Thoracic aorta (tissue), 2 donors: ENCODE measurements around the gene GTPBP2. TPM values are rescaled to one million over a fixed set of nuclear protein-coding genes. Genes with fewer than 3 reads are reported as not detected.

ENCODE experiments used
- total RNA-seq, 2 donors: library from RNA; depleted of rRNA; stranded (reverse); fragments of >200 nt; gene quantifications; one replicate each; pipeline versions ENCODE4 v1.1.0 to v1.2.3, GENCODE V29; 2016

GTPBP2 gene
- total RNA-seq, 2 donors from 2014 or later: 45.9 to 66.1 TPM

Other genes with a start within 250 kb of the GTPBP2 start
- gene ABCC10, start 201.7 kb downstream of the GTPBP2 start, total RNA-seq: 10 to 100 TPM; 24.3 to 58.9 TPM
- not detected for gene DLK2, start 173.7 kb downstream of the GTPBP2 start, total RNA-seq
- gene TJAP1, start 151.7 kb downstream of the GTPBP2 start, total RNA-seq: 10 to 100 TPM; 19.5 to 21.0 TPM
- gene LRRC73, start 118.9 kb downstream of the GTPBP2 start, total RNA-seq: under 1 TPM; 0.54 to 0.63 TPM
- gene YIPF3, start 112.3 kb downstream of the GTPBP2 start, total RNA-seq: 100 to 1,000 TPM in 1 of 2 donors, 10 to 100 TPM in 1; 92.2 to 160 TPM
- 10 to 100 TPM in 1 of 2 donors, 1 to 10 TPM in 1; 9.9 to 29.2 TPM for gene POLR1C, start 112.2 kb downstream of the GTPBP2 start, total RNA-seq
- 10 to 100 TPM; 11.9 to 33.2 TPM for gene XPO5, start 53.2 kb downstream of the GTPBP2 start, total RNA-seq
- 10 to 100 TPM in 1 of 2 donors, 1 to 10 TPM in 1; 9.0 to 11.9 TPM for gene POLH, start 53.1 kb downstream of the GTPBP2 start, total RNA-seq
- 10 to 100 TPM; 11.3 to 24.8 TPM for gene MAD2L1BP, start 6.6 kb upstream of the GTPBP2 start, total RNA-seq
- gene RSPH9, start 15.8 kb upstream of the GTPBP2 start, total RNA-seq: not detected
- 10 to 100 TPM; 21.2 to 39.4 TPM for gene MRPS18A, start 58.5 kb upstream of the GTPBP2 start, total RNA-seq
- 100 to 1,000 TPM in 1 of 2 donors, 10 to 100 TPM in 1; 36.0 to 117 TPM for gene VEGFA, start 140.9 kb upstream of the GTPBP2 start, total RNA-seq